ENCODE data around the gene MYL12A. TPM values are rescaled to one million over a fixed set of nuclear protein-coding genes. Genes with fewer than 3 reads are reported as not detected.
"Not testable (repeated sequence)": the region's sequence is repeated elsewhere in the genome, so short reads cannot be mapped to it uniquely, and the experiment has no call there.

The MYL12A gene
- total RNA-seq, 1 donor from 2014 or later = 219 TPM

DNA sequence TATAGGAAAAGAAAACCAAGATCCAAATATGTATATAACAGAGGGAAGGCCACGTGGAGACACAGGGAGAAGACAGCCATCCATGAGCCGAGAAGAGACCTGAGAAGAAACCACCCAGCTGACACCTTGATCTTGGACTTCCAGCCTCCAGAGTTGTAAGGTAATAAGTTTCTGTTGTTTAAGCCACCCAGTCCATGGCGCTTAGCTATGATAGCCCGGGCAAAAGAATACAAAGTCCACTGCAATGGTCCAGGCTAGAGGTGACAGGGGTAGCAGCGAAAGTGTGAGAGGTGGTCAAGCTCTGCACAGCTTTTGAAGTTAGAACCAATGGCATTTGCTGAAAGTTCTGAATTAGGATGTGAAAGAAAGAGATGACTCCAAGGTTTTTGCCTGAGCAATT is 30.6 kb upstream of the MYL12A start:
- peak overlapping the region; percentile 24 for H3K27ac Mint-ChIP-seq
- H3K4me3 Mint-ChIP-seq = peak overlapping the region; percentile 2
- peaks cover 42% of the 10 kb centered on the region for H3K4me1 Mint-ChIP-seq (ENCODE audit: unreplicated experiment)
- TF ChIP-seq, protein P1, sequence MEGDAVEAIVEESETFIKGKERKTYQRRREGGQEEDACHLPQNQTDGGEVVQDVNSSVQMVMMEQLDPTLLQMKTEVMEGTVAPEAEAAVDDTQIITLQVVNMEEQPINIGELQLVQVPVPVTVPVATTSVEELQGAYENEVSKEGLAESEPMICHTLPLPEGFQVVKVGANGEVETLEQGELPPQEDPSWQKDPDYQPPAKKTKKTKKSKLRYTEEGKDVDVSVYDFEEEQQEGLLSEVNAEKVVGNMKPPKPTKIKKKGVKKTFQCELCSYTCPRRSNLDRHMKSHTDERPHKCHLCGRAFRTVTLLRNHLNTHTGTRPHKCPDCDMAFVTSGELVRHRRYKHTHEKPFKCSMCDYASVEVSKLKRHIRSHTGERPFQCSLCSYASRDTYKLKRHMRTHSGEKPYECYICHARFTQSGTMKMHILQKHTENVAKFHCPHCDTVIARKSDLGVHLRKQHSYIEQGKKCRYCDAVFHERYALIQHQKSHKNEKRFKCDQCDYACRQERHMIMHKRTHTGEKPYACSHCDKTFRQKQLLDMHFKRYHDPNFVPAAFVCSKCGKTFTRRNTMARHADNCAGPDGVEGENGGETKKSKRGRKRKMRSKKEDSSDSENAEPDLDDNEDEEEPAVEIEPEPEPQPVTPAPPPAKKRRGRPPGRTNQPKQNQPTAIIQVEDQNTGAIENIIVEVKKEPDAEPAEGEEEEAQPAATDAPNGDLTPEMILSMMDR (conservative IDR thresholded peaks at IDR 0.05) = no peak
- H3K27me3 Mint-ChIP-seq = no peaks in the 10 kb centered on the region
- peaks cover 4% of the 10 kb centered on the region for H3K9me3 Mint-ChIP-seq
- no peaks in the 10 kb centered on the region for H3K36me3 Mint-ChIP-seq
- no peak for DNase-seq (ENCODE audit: extremely low spot score, unreplicated experiment)

DNA sequence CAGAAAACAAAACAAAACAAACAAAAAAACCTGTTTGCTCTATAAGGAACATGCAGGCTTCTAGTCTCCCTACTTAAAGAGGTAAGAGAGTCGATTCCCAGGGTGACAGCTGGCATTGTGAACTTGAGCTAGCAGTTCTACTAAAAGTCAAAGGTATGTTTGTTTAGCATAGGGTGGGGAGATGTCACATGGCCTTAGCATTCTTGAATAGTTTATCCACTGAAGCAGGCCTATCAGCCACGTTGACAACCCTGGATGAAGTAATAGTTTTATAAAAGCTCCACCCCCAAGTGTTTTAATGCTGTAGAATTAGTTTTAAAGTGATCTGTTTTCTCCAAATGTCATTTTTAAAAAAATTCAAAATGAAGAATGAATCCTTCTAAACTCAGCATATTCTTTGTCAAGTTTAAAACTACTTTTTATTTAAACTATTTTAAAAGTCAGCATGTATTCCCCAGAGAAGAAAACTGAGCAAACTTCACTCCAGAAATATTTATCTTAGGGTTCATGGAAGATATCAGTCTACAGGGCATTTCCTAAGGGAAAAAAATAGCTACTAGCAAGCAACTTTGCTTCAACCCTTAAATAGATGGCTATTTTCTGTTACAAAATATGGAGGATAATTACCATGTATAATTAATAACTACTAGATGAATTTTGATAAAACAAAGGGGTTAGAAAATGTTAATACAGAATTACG is 29.5 kb upstream of the MYL12A start:
- peak overlapping the region; percentile 37 for H3K4me3 Mint-ChIP-seq
- TF ChIP-seq, protein P1 (conservative IDR thresholded peaks at IDR 0.05) = no peak
- no peak for DNase-seq (ENCODE audit: extremely low spot score, unreplicated experiment)
- H3K27me3 Mint-ChIP-seq = no peaks in the 10 kb centered on the region
- H3K9me3 Mint-ChIP-seq = peaks cover 4% of the 10 kb centered on the region
- peak overlapping the region; percentile 47 for H3K27ac Mint-ChIP-seq
- peaks cover 34% of the 10 kb centered on the region for H3K4me1 Mint-ChIP-seq (ENCODE audit: unreplicated experiment)
- no peaks in the 10 kb centered on the region for H3K36me3 Mint-ChIP-seq

DNA sequence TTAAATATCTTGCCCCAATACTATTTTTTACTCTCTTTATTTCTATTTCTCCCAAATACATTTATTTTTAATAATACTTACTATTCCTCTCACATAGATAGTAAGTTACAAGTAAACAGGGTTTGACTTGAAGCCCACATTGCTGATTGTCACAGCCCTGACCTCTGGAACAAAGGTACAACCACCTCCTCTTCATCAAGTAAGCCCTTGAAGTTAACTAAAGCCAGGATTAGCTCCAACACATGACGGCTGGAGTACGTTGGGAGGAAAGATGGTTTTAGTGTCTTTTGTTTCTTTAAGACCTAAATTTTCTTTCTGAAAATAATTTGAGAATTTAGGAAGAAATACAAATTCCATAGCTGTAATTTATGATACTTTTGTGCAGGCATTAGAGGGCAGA is 28.8 kb upstream of the MYL12A start:
- no peaks in the 10 kb centered on the region for H3K36me3 Mint-ChIP-seq
- no peak overlapping the region for H3K27ac Mint-ChIP-seq
- H3K4me1 Mint-ChIP-seq (ENCODE audit: unreplicated experiment) = peaks cover 34% of the 10 kb centered on the region
- peak overlapping the region; percentile 42 for H3K4me3 Mint-ChIP-seq
- H3K9me3 Mint-ChIP-seq = peaks cover 4% of the 10 kb centered on the region
- TF ChIP-seq, protein P1 (conservative IDR thresholded peaks at IDR 0.05) = no peak
- no peaks in the 10 kb centered on the region for H3K27me3 Mint-ChIP-seq
- DNase-seq (ENCODE audit: extremely low spot score, unreplicated experiment) = no peak

DNA sequence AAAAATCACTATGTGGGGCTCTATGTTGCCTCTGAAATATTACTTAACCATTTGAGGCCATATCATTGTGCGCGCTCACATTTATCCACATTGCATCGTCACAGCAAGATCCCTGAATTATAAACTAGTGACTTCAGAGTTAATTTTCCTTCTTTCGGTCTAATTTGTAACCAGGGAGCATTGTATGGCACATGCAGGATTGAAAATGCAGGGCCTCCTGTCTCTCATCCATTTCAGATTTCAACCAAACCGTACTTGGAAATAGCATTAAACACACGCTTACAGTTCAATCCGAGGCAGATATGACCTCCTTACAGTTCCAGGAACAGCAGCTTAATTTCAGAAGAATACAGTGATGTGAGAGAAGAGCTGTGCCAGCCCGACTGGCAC is 28.4 kb upstream of the MYL12A start:
- Mint-ChIP-seq H3K4me3 (no peak overlapping the region), H3K27me3 (no peaks in the 10 kb centered on the region), H3K27ac (no peak overlapping the region), H3K36me3 (no peaks in the 10 kb centered on the region), H3K4me1 (ENCODE audit: unreplicated experiment) (peaks cover 34% of the 10 kb centered on the region), H3K9me3 (peaks cover 4% of the 10 kb centered on the region)
- no peak for DNase-seq (ENCODE audit: extremely low spot score, unreplicated experiment)
- TF ChIP-seq, protein P1 (conservative IDR thresholded peaks at IDR 0.05) = no peak

DNA sequence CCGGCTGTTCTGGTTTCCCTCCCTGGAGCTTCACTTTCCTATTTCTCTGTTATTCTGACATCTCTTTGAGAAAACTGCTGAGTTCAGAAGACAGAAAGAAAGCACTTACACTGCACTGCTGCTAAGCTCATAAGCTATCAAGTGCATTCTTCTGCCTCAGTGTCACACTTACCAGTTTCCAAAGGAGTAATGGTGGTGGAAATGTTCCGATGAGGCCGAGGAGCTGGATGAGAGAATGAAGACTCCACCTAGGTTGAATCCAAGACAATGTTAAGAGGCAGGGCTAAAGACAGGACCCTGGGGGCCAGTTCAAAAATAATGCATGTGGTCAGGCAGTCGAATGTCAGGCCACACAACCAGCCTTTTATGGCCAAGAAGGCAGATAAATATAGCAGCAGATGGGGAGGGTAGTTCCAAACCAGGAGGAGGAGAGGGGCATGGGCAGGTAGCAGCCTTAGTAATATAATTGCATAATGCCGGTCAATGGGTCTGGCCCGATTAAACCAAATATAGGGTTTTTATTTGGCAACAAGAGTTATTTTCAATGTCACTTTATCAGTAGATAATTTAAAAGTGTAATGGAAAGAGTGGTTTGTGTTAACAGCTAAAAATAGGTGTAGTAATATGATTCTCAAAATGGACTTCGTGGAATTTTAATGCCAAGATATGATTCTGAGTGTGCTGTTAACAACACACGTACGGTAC is 27.8 kb upstream of the MYL12A start, which contains the start of gene MYOM1:
MYOM1 (minus strand) TSS at position 338 of the 705 bp plus-strand sequence. CDS start 4,745 bp downstream, outside the sequence.
- TF ChIP-seq, protein P1 (conservative IDR thresholded peaks at IDR 0.05) = no peak
- no peaks in the 10 kb centered on the region for H3K27me3 Mint-ChIP-seq
- peaks cover 4% of the 10 kb centered on the region for H3K9me3 Mint-ChIP-seq
- peaks cover 34% of the 10 kb centered on the region for H3K4me1 Mint-ChIP-seq (ENCODE audit: unreplicated experiment)
- H3K4me3 Mint-ChIP-seq = peak within 1 kb of the TSS; percentile 42
- peak within 1 kb of the TSS; percentile 10 for H3K27ac Mint-ChIP-seq
- H3K36me3 Mint-ChIP-seq = no peaks in the 10 kb centered on the region
- no peak for DNase-seq (ENCODE audit: extremely low spot score, unreplicated experiment)

DNA sequence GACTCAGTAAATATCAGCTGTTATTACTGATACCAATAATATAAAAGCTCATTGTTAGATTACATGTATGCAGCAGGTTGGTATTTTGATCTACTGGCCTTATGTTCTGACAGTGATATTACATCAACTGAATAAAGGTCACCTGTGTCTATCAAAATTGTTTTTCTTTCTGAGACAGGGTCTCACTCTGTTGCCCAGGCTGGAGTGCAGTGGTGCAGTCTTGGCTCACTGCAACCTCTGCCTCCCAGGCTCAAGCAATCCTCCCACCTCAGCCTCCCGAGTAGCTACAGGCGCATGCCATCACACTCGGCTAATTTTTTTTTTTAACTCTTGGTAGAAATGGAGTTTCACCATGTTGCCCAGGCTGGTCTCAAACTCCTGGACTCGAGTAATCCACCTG is 26.7 kb upstream of the MYL12A start:
- not testable (repeated sequence) for H3K27ac Mint-ChIP-seq; H3K36me3 Mint-ChIP-seq; H3K9me3 Mint-ChIP-seq; H3K27me3 Mint-ChIP-seq; H3K4me3 Mint-ChIP-seq; DNase-seq (ENCODE audit: extremely low spot score, unreplicated experiment)
- peaks cover 37% of the 10 kb centered on the region for H3K4me1 Mint-ChIP-seq (ENCODE audit: unreplicated experiment)
